Pancreas (tissue), 10 donors: ENCODE results near the gene PSMD12. TPM values are rescaled to one million over a fixed set of nuclear protein-coding genes. Genes with fewer than 3 reads are reported as not detected.
A peak's percentile ranks its signal among the peaks of the same experiment; 100 is the strongest.

Experiments
- ATAC-seq, 4 donors: fragments of 200-7000 bp; cut with Tn5 transposase; one replicate each; pipeline versions ENCODE4 v1.8.0 to v1.9.1; 2020; ENCODE audit warnings: mild to moderate bottlenecking in 4 of 4, moderate library complexity in 4 of 4
- DNase-seq, 6 donors: peaks; one replicate each; pipeline ENCODE4 v3.0.0-alpha.2; 2020
- FAIRE-seq: peaks from 2 replicates; lab custom pipeline; 2012; peaks lifted over from hg19 to GRCh38; lab: Jason Lieb, UNC
- H3K27ac ChIP-seq, 4 donors: fragments of 200-600 bp; sonication (generic); 1 replicate in 3 of 4; 2 replicates in 1 of 4; pipeline versions ENCODE4 v1.5.0 to v1.8.0; 2020
- H3K27me3 ChIP-seq, 4 donors: fragments of 200-600 bp; one replicate each; pipeline ENCODE4 v1.8.0; 2021
- H3K36me3 ChIP-seq, 3 donors: fragments of 200-600 bp; sonication (generic) in 1 of 3; one replicate each; pipeline versions ENCODE4 v1.5.0 to v1.8.0; 2020 to 2021
- H3K4me1 ChIP-seq, 3 donors: fragments of 200-600 bp; one replicate each; pipeline ENCODE4 v1.8.0; 2021
- H3K4me3 ChIP-seq, 4 donors: fragments of 200-600 bp; sonication (generic) in 2 of 4; one replicate each; pipeline versions ENCODE4 v1.5.0 to v1.8.0; 2020 to 2021
- H3K9me3 ChIP-seq, 4 donors: fragments of 200-600 bp; one replicate each; pipeline ENCODE4 v1.8.0; 2021
- CTCF ChIP-seq, 4 donors: fragments of 200-600 bp; sonication (generic) in 3 of 4; IDR thresholded peaks; one replicate each; pipeline versions ENCODE4 v1.5.0 to v1.8.0; 2021; ENCODE audit warnings: antibody characterized with exemption in 4 of 4
- WGBS, 2 donors: extraction: QIAGEN DNeasy Blood & Tissue Kit; methylation state at CpG; one replicate each; pipeline ENCODE4 v1.1.7; 2013; 5-methylcytosine and 5-hydroxymethylcytosine counted together
- intact Hi-C, 3 donors: fragments of 100-400 bp; cut with DNase I; formaldehyde crosslinking; loops; one replicate each; pipeline versions ENCODE4 v1.11.1 to v1.14.2; 2022
- polyA plus RNA-seq, 2 donors: library from polyadenylated mRNA; stranded (reverse); fragments of 200-250 nt; gene quantifications; one replicate each; pipeline ENCODE4 v1.2.3, GENCODE V29; 2013
- total RNA-seq, 6 donors: library from RNA; stranded (reverse); fragmentation: NEBNext Ultra II Directional in 4 of 6; extraction: Animal tissue kit (Norgen Biotek cat#: 25700) in 4 of 6; gene quantifications; one replicate each; pipeline versions ENCODE4 v1.2.1 to v1.2.4, GENCODE V29; 2021 to 2023
- donor health status: healthy with polysubstance abuse.
- donor health status: DM: no; HTN: no; CAD: no; lungs with moderate emphysema.
- donor health status: DM: no; HTN: no; CAD: no.
- donor health status: control.
- donor health status: control.
- donor health status: Bipolar disorder and iron deficiency.
- donor health status: DM: yes; HTN: yes; CAD: no.
- donor health status: DM: no; HTN: no; CAD: no.
- donor health status: DM: no; HTN: no; CAD: no.
- donor health status: DM: yes; HTN: yes; CAD: no.

The PSMD12 gene
- total and polyA plus RNA-seq, 8 donors, result 10.5 to 27.6 (median 21.1) TPM

GRCh38 chr17:67381929-67382257 lies 15.5 kb upstream of the PSMD12 start:
- Histone ChIP-seq H3K4me3 (no peak overlapping the region), H3K27me3 (no peaks in the 10 kb centered on the region), H3K36me3 (no peaks in the 10 kb centered on the region), H3K4me1 (peaks cover 0 to 7% (median 5%) of the 10 kb centered on the region in 3 donors), H3K27ac (peak overlapping the region in 2 of 4 donors; percentile 20 to 55), H3K9me3 (no peaks in the 10 kb centered on the region)
- FAIRE-seq, result no peak
- no peak for DNase-seq
- ATAC-seq, result peak in 1 of 4 donors; percentile 1
- no peak for TF ChIP-seq CTCF (IDR thresholded peaks at IDR 0.05)
- WGBS, 2 donors, result 8 to 20% methylated on average over 1 of the region's 1 CpG
- intact Hi-C loops, result no loop called here

- H3K9me3 ChIP-seq, result no peaks in the 10 kb centered on the region
- WGBS, 2 donors, result 44 to 59% methylated on average over 8 of the region's 8 CpGs
- peak overlapping the region; percentile 76 to 98 (median 89) for H3K4me3 ChIP-seq
- TF ChIP-seq CTCF (IDR thresholded peaks at IDR 0.05), result no peak
- no peak for DNase-seq
- peak overlapping the region; percentile 87 to 94 (median 94) for H3K27ac ChIP-seq
- FAIRE-seq, result no peak
- intact Hi-C loops, result loop anchor here in 2 of 3 donors (5.0 to 10.0 kb wide), 2 partner anchors 98 to 316 kb away; no protein-coding TSS in a partner anchor
- H3K27me3 ChIP-seq, result no peaks in the 10 kb centered on the region
- H3K4me1 ChIP-seq, result peaks cover 3 to 8% (median 7%) of the 10 kb centered on the region in 3 donors
- ATAC-seq, result no peak
- no peaks in the 10 kb centered on the region for H3K36me3 ChIP-seq
Observed at GRCh38 chr17:67379251-67379630, 12.9 kb upstream of the PSMD12 start.

GRCh38 chr17:67378454-67379250 lies 12.3 kb upstream of the PSMD12 start:
- peak; percentile 8 to 77 (median 50) for TF ChIP-seq CTCF (IDR thresholded peaks at IDR 0.05)
- FAIRE-seq, result no peak
- H3K36me3 ChIP-seq, result no peaks in the 10 kb centered on the region
- H3K4me1 ChIP-seq, result peaks cover 3 to 8% (median 7%) of the 10 kb centered on the region in 3 donors
- H3K9me3 ChIP-seq, result no peaks in the 10 kb centered on the region
- no peaks in the 10 kb centered on the region for H3K27me3 ChIP-seq
- peak overlapping the region; percentile 87 to 94 (median 94) for H3K27ac ChIP-seq
- peak; percentile 69 to 93 (median 86) for DNase-seq
- WGBS, 2 donors, result 0% methylated on average over 62 to 72 of the region's 72 CpGs
- intact Hi-C loops, result loop anchor here in 2 of 3 donors (5.0 to 10.0 kb wide), 2 partner anchors 99 to 316 kb away; no protein-coding TSS in a partner anchor
- H3K4me3 ChIP-seq, result peak overlapping the region; percentile 76 to 98 (median 89)
- peak; percentile 62 to 74 (median 70) for ATAC-seq

- FAIRE-seq (no peak), ATAC-seq (peak; percentile 48 to 65 (median 60)), DNase-seq (peak; percentile 56 to 87 (median 72))
- H3K4me1 ChIP-seq, result peaks cover 3 to 8% (median 7%) of the 10 kb centered on the region in 3 donors
- intact Hi-C loops, result loop anchor here in 2 of 3 donors (5.0 to 10.0 kb wide), 2 partner anchors 100 to 317 kb away; no protein-coding TSS in a partner anchor
- 0% methylated on average over 79 to 100 of the region's 100 CpGs for WGBS, 2 donors
- H3K27me3 ChIP-seq, result no peaks in the 10 kb centered on the region
- peak in 1 of 4 donors; percentile 18 for TF ChIP-seq CTCF (IDR thresholded peaks at IDR 0.05)
- no peaks in the 10 kb centered on the region for H3K9me3 ChIP-seq
- H3K36me3 ChIP-seq, result no peaks in the 10 kb centered on the region
- peak overlapping the region; percentile 87 to 94 (median 94) for H3K27ac ChIP-seq
- H3K4me3 ChIP-seq, result peak overlapping the region; percentile 76 to 98 (median 89)
Observed at GRCh38 chr17:67377488-67378453, 11.4 kb upstream of the PSMD12 start.
